Measurements from ENCODE around the gene KIF18A. TPM values are rescaled to one million over a fixed set of nuclear protein-coding genes. Genes with fewer than 3 reads are reported as not detected.

The KIF18A gene
- total and polyA plus RNA-seq, 9 of the 15 experiments (the other 6 are each of a cell fraction or from before 2014, with no cell fraction given) = 15.1 to 36.1 (median 24.3) TPM

- Histone ChIP-seq H4K20me1 (replicated peaks; ENCODE audit: control insufficient read depth, insufficient read depth, low read length) (no peaks in the 10 kb centered on the region), H3K27me3 (ENCODE audit: control insufficient read depth in 2 of 2, insufficient read depth in 2 of 2, low read length in 2 of 2) (no peaks in the 10 kb centered on the region), H3K4me2 (ENCODE audit: insufficient read depth, low read length) (no peak overlapping the region), H3K27ac (ENCODE audit: extremely low read depth, low read depth, low read length) (no peak overlapping the region), H3K4me3 (no peak overlapping the region), H3K9ac (ENCODE audit: insufficient read depth in 1 of 2, low read depth in 2 of 2, low read length in 2 of 2) (no peak overlapping the region), H3K4me1 (replicated peaks in 1 of 2; ENCODE audit: control insufficient read depth in 2 of 2, insufficient read depth in 2 of 2, low read length in 2 of 2) (no peaks in the 10 kb centered on the region), H3K79me2 (ENCODE audit: control insufficient read depth, insufficient read depth, low read length) (peaks cover 39% of the 10 kb centered on the region), H3K9me1 (ENCODE audit: control insufficient read depth, insufficient read depth, low read length) (no peaks in the 10 kb centered on the region), H2AFZ (ENCODE audit: low read depth, low read length) (no peak overlapping the region), H3K36me3 (ENCODE audit: control insufficient read depth, insufficient read depth, low read length) (peaks cover 67% of the 10 kb centered on the region), H3K9me3 (replicated peaks; ENCODE audit: control insufficient read depth, insufficient read depth, low read depth, low read length) (no peaks in the 10 kb centered on the region)
- intact Hi-C loops (cut with micrococcal nuclease) = no loop called here
- ChIA-PET POLR2A (interaction anchor here (0.5 to 1.0 kb wide), 2 partner anchors 19 to 763 kb away, joined by 3 to 4 read pairs; no protein-coding TSS in a partner anchor), CTCF (ENCODE audit: low intra/inter-chr PET ratio) (no interaction called here)
- FAIRE-seq (no peak), DNase-seq (ENCODE audit: extremely low read depth in 1 of 4, low spot score in 3 of 4) (no peak), ATAC-seq (no peak)
- TF ChIP-seq TRIM28 (IDR thresholded peaks at IDR 0.05) = no peak
- TF ChIP-seq ZNF232 (CRISPR knock-in tag; IDR thresholded peaks at IDR 0.05) = no peak
- TF ChIP-seq ZNF184 (CRISPR knock-in tag; IDR thresholded peaks at IDR 0.05) = no peak
- TF ChIP-seq MTA3 (IDR thresholded peaks at IDR 0.05; ENCODE audit: borderline replicate concordance) = no peak
- TF ChIP-seq ERF (CRISPR knock-in tag; IDR thresholded peaks at IDR 0.05) = no peak
- BruUV-seq (replicated peaks) = no TSS peak
- in situ Hi-C loops (cut with MboI) = no loop called here
Measured at GRCh38 chr11:28092786-28093185, 15.2 kb downstream of the KIF18A start.

GRCh38 chr11:28090052-28090749 is 17.8 kb downstream of the KIF18A start:
- H3K4me3 ChIP-seq = no peak overlapping the region
- DNase-seq (ENCODE audit: extremely low read depth in 1 of 4, low spot score in 3 of 4) (no peak), FAIRE-seq (no peak), ATAC-seq (no peak)
- no peak overlapping the region for H3K4me2 ChIP-seq (ENCODE audit: insufficient read depth, low read length)
- peaks cover 57% of the 10 kb centered on the region for H3K36me3 ChIP-seq (ENCODE audit: control insufficient read depth, insufficient read depth, low read length)
- no peaks in the 10 kb centered on the region for H3K9me1 ChIP-seq (ENCODE audit: control insufficient read depth, insufficient read depth, low read length)
- H3K79me2 ChIP-seq (ENCODE audit: control insufficient read depth, insufficient read depth, low read length) = peaks cover 18% of the 10 kb centered on the region; the same call in 2 of the 3 replicates
- H4K20me1 ChIP-seq (replicated peaks; ENCODE audit: control insufficient read depth, insufficient read depth, low read length) = no peaks in the 10 kb centered on the region
- H3K4me1 ChIP-seq (replicated peaks in 1 of 2; ENCODE audit: control insufficient read depth in 2 of 2, insufficient read depth in 2 of 2, low read length in 2 of 2) = no peaks in the 10 kb centered on the region
- ChIA-PET CTCF (ENCODE audit: low intra/inter-chr PET ratio) (no interaction called here), POLR2A (interaction anchor here (1.0 kb wide), 1 partner anchor 13 kb away, joined by 3 read pairs; no protein-coding TSS in a partner anchor)
- H3K27ac ChIP-seq (ENCODE audit: extremely low read depth, low read depth, low read length) = no peak overlapping the region
- intact Hi-C loops (cut with micrococcal nuclease) = no loop called here
- WGBS (ENCODE audit: insufficient coverage, low coverage, missing lambda C conversion rate) = 83% methylated on average over 2 of the region's 2 CpGs
- H3K27me3 ChIP-seq (ENCODE audit: control insufficient read depth in 2 of 2, insufficient read depth in 2 of 2, low read length in 2 of 2) = no peaks in the 10 kb centered on the region
- H3K9me3 ChIP-seq (replicated peaks; ENCODE audit: control insufficient read depth, insufficient read depth, low read depth, low read length) = no peaks in the 10 kb centered on the region
- in situ Hi-C loops (cut with MboI) = no loop called here
- H2AFZ ChIP-seq (ENCODE audit: low read depth, low read length) = no peak overlapping the region
- H3K9ac ChIP-seq (ENCODE audit: insufficient read depth in 1 of 2, low read depth in 2 of 2, low read length in 2 of 2) = no peak overlapping the region
- BruUV-seq (replicated peaks) = no TSS peak
- TF ChIP-seq MAFG (tag; conservative IDR thresholded peaks at IDR 0.05) (peak; percentile 56; the same call in 1 of the 2 replicates), E2F6 (IDR thresholded peaks at IDR 0.05; ENCODE audit: borderline replicate concordance in 1 of 2, extremely low read depth in 1 of 2, insufficient read depth in 1 of 2, insufficient read length in 1 of 2, low read depth in 1 of 2, low read length in 1 of 2, poor library complexity in 1 of 2, severe bottlenecking in 1 of 2) (no peak), DDX20 (tag; IDR thresholded peaks at IDR 0.05; ENCODE audit: low read depth) (no peak), GTF3C2 (IDR thresholded peaks at IDR 0.05; ENCODE audit: borderline replicate concordance, extremely low read depth, insufficient read length) (no peak), ZNF239 (CRISPR knock-in tag; IDR thresholded peaks at IDR 0.05) (no peak), ZNF316 (IDR thresholded peaks at IDR 0.05) (peak; percentile 80), MAFK (IDR thresholded peaks at IDR 0.05; ENCODE audit: low read length) (0 out of 2 replicates have a peak, but pooled peaks have one; percentile 8)

Measured in K562 (cell line).